ENCODE data around the gene CXCR4.

- TF ChIP-seq GATA2 (IDR thresholded peaks at IDR 0.05; ENCODE audit: low read depth, low read length): no peak
- no peak for TF ChIP-seq GATA3 (IDR thresholded peaks at IDR 0.05; ENCODE audit: low read depth, low read length)
These were observed 19.0 kb upstream of the CXCR4 start for GRCh38 chr2:136136931-136137330.
